AG09319 (cell line): ENCODE data around the gene TNN.

Experiments used
- DNase-seq: peaks from one replicate; pipeline ENCODE4 v3.0.0-alpha.2; 2010; ENCODE audit warnings: low read depth; ENCODE audit errors: extremely low read depth
- CTCF ChIP-seq: IDR thresholded peaks from 2 replicates; pipeline ENCODE4 v1.5.1; 2011; ENCODE audit warnings: low read depth, mild to moderate bottlenecking, inconsistent platforms, low read length, moderate library complexity

The TNN gene

GRCh38 chr1:175158170-175158591 lies 90.5 kb downstream of the TNN start:
- no peak for DNase-seq
- TF ChIP-seq CTCF, result no peak

- DNase-seq, result no peak
- TF ChIP-seq CTCF, result no peak
These were observed 95.3 kb downstream of the TNN start for GRCh38 chr1:175162955-175163354.

GRCh38 chr1:175163702-175164101 lies 96.1 kb downstream of the TNN start:
- TF ChIP-seq CTCF, result no peak
- DNase-seq, result no peak

GRCh38 chr1:175164751-175165150 lies 97.1 kb downstream of the TNN start:
- no peak for DNase-seq
- TF ChIP-seq CTCF, result no peak

GRCh38 chr1:175166746-175167145 lies 99.1 kb downstream of the TNN start:
- TF ChIP-seq CTCF, result no peak
- no peak for DNase-seq

GRCh38 chr1:175167861-175168260 lies 100.2 kb downstream of the TNN start:
- no peak for DNase-seq
- no peak for TF ChIP-seq CTCF

- DNase-seq, result no peak
- TF ChIP-seq CTCF, result no peak
These were observed 101.1 kb downstream of the TNN start for GRCh38 chr1:175168782-175169181.
